Neutrophil (primary cell): ENCODE results near the gene TYW5.
"Not testable (repeated sequence)": the region's sequence is repeated elsewhere in the genome, so short reads cannot be mapped to it uniquely, and the experiment has no call there.

Experiments
- H3K27ac ChIP-seq: fragments of 200-600 bp; sonication (generic); 2 replicates; pipeline ENCODE4 v1.5.1; 2016; ENCODE audit warnings: mild to moderate bottlenecking, moderate library complexity
- H3K27me3 ChIP-seq: fragments of 200-600 bp; sonication (generic); 2 replicates; pipeline ENCODE4 v1.6.0; 2016; ENCODE audit warnings: mild to moderate bottlenecking
- H3K36me3 ChIP-seq: fragments of 200-600 bp; sonication (generic); 2 replicates; pipeline ENCODE4 v1.5.1; 2017
- H3K4me1 ChIP-seq, 2 experiments: fragments of 200-600 bp in 1 of 2; sonication (generic) in 1 of 2; 1 replicate in 1 of 2; 2 replicates in 1 of 2; pipeline versions ENCODE4 v1.5.1 to v1.6.1; 2013 to 2016; ENCODE audit warnings: low read depth in 1 of 2, low read length in 1 of 2, mild to moderate bottlenecking in 1 of 2, moderate library complexity in 1 of 2; ENCODE audit not compliant: control insufficient read depth in 1 of 2, insufficient read depth in 1 of 2
- H3K4me3 ChIP-seq, 2 experiments: fragments of 200-600 bp in 1 of 2; sonication (generic) in 1 of 2; 1 replicate in 1 of 2; 2 replicates in 1 of 2; pipeline ENCODE4 v1.5.1; 2013 to 2016; ENCODE audit warnings: low read depth in 1 of 2, low read length in 1 of 2, mild to moderate bottlenecking in 1 of 2, moderate library complexity in 1 of 2
- H3K9me3 ChIP-seq: fragments of 200-600 bp; sonication (generic); 2 replicates; pipeline ENCODE4 v1.5.1; 2016
- CTCF ChIP-seq: fragments of 200-600 bp; sonication (generic); IDR thresholded peaks from 2 replicates; pipeline ENCODE4 v1.5.1; 2016; ENCODE audit warnings: antibody characterized with exemption

Gene TYW5

GRCh38 chr2:199916980-199917379 is 38.3 kb downstream of the TYW5 start:
- TF ChIP-seq CTCF: no peak
- H3K4me1 ChIP-seq: peaks cover 9% of the 10 kb centered on the region in 2 experiments
- H3K36me3 ChIP-seq: peaks cover 12% of the 10 kb centered on the region
- H3K27me3 ChIP-seq: no peaks in the 10 kb centered on the region
- no peak overlapping the region for H3K27ac ChIP-seq
- H3K4me3 ChIP-seq: no peak overlapping the region
- H3K9me3 ChIP-seq: no peaks in the 10 kb centered on the region

DNA sequence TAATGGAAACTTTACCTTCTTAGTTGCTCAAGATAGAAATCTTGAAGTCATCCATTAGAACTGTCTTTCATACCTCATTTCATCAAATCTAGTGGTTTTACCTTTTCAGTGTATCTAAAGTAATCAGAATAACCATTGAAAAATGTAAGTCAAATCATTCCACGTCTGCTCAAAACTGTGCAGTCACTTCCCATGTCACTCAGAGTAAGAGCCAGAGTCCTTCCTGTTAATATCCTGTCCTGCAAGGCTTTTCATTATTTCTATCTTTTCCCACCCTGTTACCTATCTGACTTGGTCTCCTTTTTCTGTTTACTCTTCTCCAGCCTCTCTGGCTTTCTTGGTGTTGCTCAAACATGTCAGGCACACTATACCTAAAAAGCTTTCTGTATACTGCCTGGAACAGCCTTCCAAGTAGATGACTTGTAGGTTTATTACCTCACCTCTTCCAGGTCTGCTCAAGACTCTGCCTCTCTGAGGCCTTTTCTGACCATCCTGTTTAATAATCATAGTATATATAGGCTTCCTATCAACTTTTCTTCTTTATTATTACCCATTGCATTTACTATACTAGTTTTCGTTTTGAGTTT is 40.8 kb downstream of the TYW5 start:
- Histone ChIP-seq H3K36me3 (peaks cover 10% of the 10 kb centered on the region), H3K27ac (peak overlapping the region; percentile 9)
- TF ChIP-seq CTCF: no peak

GRCh38 chr2:199912553-199913114 is 42.7 kb downstream of the TYW5 start:
- H3K9me3 ChIP-seq, H3K4me3 ChIP-seq, H3K36me3 ChIP-seq, H3K27me3 ChIP-seq: not testable (repeated sequence)
- Histone ChIP-seq H3K4me1 (peaks cover 19 to 21% of the 10 kb centered on the region in 2 experiments), H3K27ac (peak overlapping the region; percentile 88)

More for the DNA sequence above, 40.8 kb downstream of the TYW5 start:
- no peak overlapping the region for H3K4me3 ChIP-seq
- no peaks in the 10 kb centered on the region for H3K27me3 ChIP-seq
- H3K9me3 ChIP-seq: no peaks in the 10 kb centered on the region
- peaks cover 19 to 21% of the 10 kb centered on the region in 2 experiments for H3K4me1 ChIP-seq

DNA sequence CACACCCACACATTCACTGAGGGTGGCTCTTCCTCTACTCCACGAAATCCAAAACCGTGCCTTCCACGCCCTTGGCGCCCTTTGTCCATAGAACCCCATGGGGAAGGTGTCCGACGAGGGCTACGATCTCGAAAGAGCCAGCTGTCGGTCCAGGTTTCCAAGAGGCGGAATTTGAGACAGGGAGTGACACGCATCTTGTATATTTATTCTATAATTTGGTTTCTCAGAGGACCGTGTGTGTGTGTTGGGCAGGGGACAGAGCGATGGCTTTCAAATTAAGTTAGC is 43.5 kb downstream of the TYW5 start:
- H3K27me3 ChIP-seq: no peaks in the 10 kb centered on the region
- peak overlapping the region; percentile 90 to 92 for H3K4me3 ChIP-seq
- H3K36me3 ChIP-seq: no peaks in the 10 kb centered on the region
- peak overlapping the region; percentile 88 for H3K27ac ChIP-seq
- no peaks in the 10 kb centered on the region for H3K9me3 ChIP-seq
- peaks cover 19 to 21% of the 10 kb centered on the region in 2 experiments for H3K4me1 ChIP-seq
- no peak for TF ChIP-seq CTCF

GRCh38 chr2:199911052-199911876 is 44.0 kb downstream of the TYW5 start, which contains the start of gene C2orf69:
Gene C2orf69, plus strand, starts transcription at chr2:199911293. Its CDS starts 146 bp downstream, at chr2:199911439.
- peak within 1 kb of the TSS; percentile 90 to 92 for H3K4me3 ChIP-seq
- H3K9me3 ChIP-seq: no peaks in the 10 kb centered on the region
- peak; percentile 7 for TF ChIP-seq CTCF
- peaks cover 19 to 21% of the 10 kb centered on the region in 2 experiments for H3K4me1 ChIP-seq
- H3K27ac ChIP-seq: peak within 1 kb of the TSS; percentile 88
- no peaks in the 10 kb centered on the region for H3K27me3 ChIP-seq
- no peaks in the 10 kb centered on the region for H3K36me3 ChIP-seq
